ENCODE measurements around the gene RARB.

Gene RARB

GRCh38 chr3:25460751-25461150 is 32.7 kb downstream of the RARB start:
- TF ChIP-seq, protein P1, sequence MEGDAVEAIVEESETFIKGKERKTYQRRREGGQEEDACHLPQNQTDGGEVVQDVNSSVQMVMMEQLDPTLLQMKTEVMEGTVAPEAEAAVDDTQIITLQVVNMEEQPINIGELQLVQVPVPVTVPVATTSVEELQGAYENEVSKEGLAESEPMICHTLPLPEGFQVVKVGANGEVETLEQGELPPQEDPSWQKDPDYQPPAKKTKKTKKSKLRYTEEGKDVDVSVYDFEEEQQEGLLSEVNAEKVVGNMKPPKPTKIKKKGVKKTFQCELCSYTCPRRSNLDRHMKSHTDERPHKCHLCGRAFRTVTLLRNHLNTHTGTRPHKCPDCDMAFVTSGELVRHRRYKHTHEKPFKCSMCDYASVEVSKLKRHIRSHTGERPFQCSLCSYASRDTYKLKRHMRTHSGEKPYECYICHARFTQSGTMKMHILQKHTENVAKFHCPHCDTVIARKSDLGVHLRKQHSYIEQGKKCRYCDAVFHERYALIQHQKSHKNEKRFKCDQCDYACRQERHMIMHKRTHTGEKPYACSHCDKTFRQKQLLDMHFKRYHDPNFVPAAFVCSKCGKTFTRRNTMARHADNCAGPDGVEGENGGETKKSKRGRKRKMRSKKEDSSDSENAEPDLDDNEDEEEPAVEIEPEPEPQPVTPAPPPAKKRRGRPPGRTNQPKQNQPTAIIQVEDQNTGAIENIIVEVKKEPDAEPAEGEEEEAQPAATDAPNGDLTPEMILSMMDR (IDR thresholded peaks at IDR 0.05; ENCODE audit: insufficient read depth, low read length, poor library complexity, severe bottlenecking), result no peak
- Histone ChIP-seq H3K27me3 (replicated peaks; ENCODE audit: control insufficient read depth, insufficient read depth, low read length) (no peaks in the 10 kb centered on the region; the same call in 1 of the 2 replicates), H3K4me3 (replicated peaks; ENCODE audit: low read depth, low read length) (no peak overlapping the region), H3K36me3 (ENCODE audit: control insufficient read depth, insufficient read depth, low read length) (no peaks in the 10 kb centered on the region)
- DNase-seq (ENCODE audit: extremely low read depth, insufficient read length), result peak; percentile 6

GRCh38 chr3:25461946-25462345 is 33.9 kb downstream of the RARB start:
- TF ChIP-seq, protein P1 (IDR thresholded peaks at IDR 0.05; ENCODE audit: insufficient read depth, low read length, poor library complexity, severe bottlenecking), result no peak
- DNase-seq (ENCODE audit: extremely low read depth, insufficient read length), result no peak
- Histone ChIP-seq H3K4me3 (replicated peaks; ENCODE audit: low read depth, low read length) (no peak overlapping the region), H3K27me3 (replicated peaks; ENCODE audit: control insufficient read depth, insufficient read depth, low read length) (no peaks in the 10 kb centered on the region), H3K36me3 (ENCODE audit: control insufficient read depth, insufficient read depth, low read length) (no peaks in the 10 kb centered on the region)

- H3K27me3 ChIP-seq (replicated peaks; ENCODE audit: control insufficient read depth, insufficient read depth, low read length), result no peaks in the 10 kb centered on the region
- no peaks in the 10 kb centered on the region for H3K36me3 ChIP-seq (ENCODE audit: control insufficient read depth, insufficient read depth, low read length)
- TF ChIP-seq, protein P1 (IDR thresholded peaks at IDR 0.05; ENCODE audit: insufficient read depth, low read length, poor library complexity, severe bottlenecking), result no peak
- H3K4me3 ChIP-seq (replicated peaks; ENCODE audit: low read depth, low read length), result no peak overlapping the region
- no peak for DNase-seq (ENCODE audit: extremely low read depth, insufficient read length)
Measured at GRCh38 chr3:25462495-25462894, 34.4 kb downstream of the RARB start.

- TF ChIP-seq, protein P1 (IDR thresholded peaks at IDR 0.05; ENCODE audit: insufficient read depth, low read length, poor library complexity, severe bottlenecking), result no peak
- H3K27me3 ChIP-seq (replicated peaks; ENCODE audit: control insufficient read depth, insufficient read depth, low read length), result no peaks in the 10 kb centered on the region
Measured at GRCh38 chr3:25463836-25464418, 35.9 kb downstream of the RARB start.

DNA sequence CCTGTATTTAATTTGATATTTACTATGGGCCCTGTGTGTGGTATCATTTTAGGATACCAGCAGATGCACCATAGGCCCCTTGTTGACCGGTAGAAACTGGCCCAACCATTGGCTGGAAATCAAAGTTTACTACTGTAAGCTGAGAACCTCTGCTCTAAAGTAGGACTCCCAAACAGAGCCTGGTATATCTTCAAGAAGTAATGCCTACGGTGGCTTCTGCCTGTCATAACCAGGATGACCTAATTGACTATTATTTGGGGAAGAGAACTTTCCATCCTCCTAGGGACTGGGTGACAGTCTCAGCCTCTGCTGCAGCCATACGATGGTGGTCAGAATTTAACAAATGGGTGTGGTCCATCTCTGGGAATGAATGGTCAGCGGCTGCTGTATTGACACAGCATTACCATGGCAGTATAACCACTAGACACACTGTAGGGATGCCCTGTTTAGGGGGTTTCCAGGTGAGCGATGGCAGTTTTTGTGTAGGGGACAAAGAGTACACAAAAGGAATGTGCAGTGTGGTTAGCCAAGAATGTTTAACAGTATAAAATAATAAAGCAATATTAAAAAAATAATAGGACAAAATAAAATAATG is 37.3 kb downstream of the RARB start:
- Histone ChIP-seq H3K4me3 (replicated peaks; ENCODE audit: low read depth, low read length) (no peak overlapping the region), H3K27me3 (replicated peaks; ENCODE audit: control insufficient read depth, insufficient read depth, low read length) (no peaks in the 10 kb centered on the region; the same call in 1 of the 2 replicates), H3K36me3 (ENCODE audit: control insufficient read depth, insufficient read depth, low read length) (no peaks in the 10 kb centered on the region)
- DNase-seq (ENCODE audit: extremely low read depth, insufficient read length), result no peak
- TF ChIP-seq, protein P1 (IDR thresholded peaks at IDR 0.05; ENCODE audit: insufficient read depth, low read length, poor library complexity, severe bottlenecking), result no peak

More at GRCh38 chr3:25463836-25464418, 35.9 kb downstream of the RARB start:
- no peak for DNase-seq (ENCODE audit: extremely low read depth, insufficient read length)
- Histone ChIP-seq H3K4me3 (replicated peaks; ENCODE audit: low read depth, low read length) (no peak overlapping the region), H3K36me3 (ENCODE audit: control insufficient read depth, insufficient read depth, low read length) (no peaks in the 10 kb centered on the region)

Data from GM06990 (cell line).